ENCODE results near the gene AGAP1.

The AGAP1 gene

GRCh38 chr2:235961711-235962110 lies 467.9 kb downstream of the AGAP1 start:
- H3K4me3 ChIP-seq (ENCODE audit: insufficient read depth, low read depth, low read length): no peak overlapping the region
- 95 to 96% methylated on average over 12 of the region's 12 CpGs for WGBS, 2 experiments

GRCh38 chr2:235963853-235964577 lies 470.2 kb downstream of the AGAP1 start:
- H3K4me1 ChIP-seq (ENCODE audit: control insufficient read depth, insufficient read depth, low read length): no peaks in the 10 kb centered on the region

More at GRCh38 chr2:235961711-235962110, 467.9 kb downstream of the AGAP1 start:
- Histone ChIP-seq H3K36me3 (ENCODE audit: control insufficient read depth, insufficient read depth, low read length) (no peaks in the 10 kb centered on the region), H3K27me3 (ENCODE audit: control insufficient read depth, insufficient read depth, low read length, poor library complexity, severe bottlenecking) (no peaks in the 10 kb centered on the region), H3K4me1 (ENCODE audit: control insufficient read depth, insufficient read depth, low read length) (no peaks in the 10 kb centered on the region), H3K27ac (ENCODE audit: insufficient read depth, low read depth, low read length, poor library complexity, severe bottlenecking) (no peak overlapping the region), H3K9me3 (ENCODE audit: control insufficient read depth, low read length) (no peaks in the 10 kb centered on the region)

GRCh38 chr2:235964787-235965390 lies 471.0 kb downstream of the AGAP1 start:
- 92% methylated on average over 13 of the region's 13 CpGs for WGBS, 2 experiments
- Histone ChIP-seq H3K4me3 (ENCODE audit: insufficient read depth, low read depth, low read length) (no peak overlapping the region), H3K36me3 (ENCODE audit: control insufficient read depth, insufficient read depth, low read length) (no peaks in the 10 kb centered on the region), H3K9me3 (ENCODE audit: control insufficient read depth, low read length) (no peaks in the 10 kb centered on the region), H3K4me1 (ENCODE audit: control insufficient read depth, insufficient read depth, low read length) (no peaks in the 10 kb centered on the region), H3K27ac (ENCODE audit: insufficient read depth, low read depth, low read length, poor library complexity, severe bottlenecking) (no peak overlapping the region), H3K27me3 (ENCODE audit: control insufficient read depth, insufficient read depth, low read length, poor library complexity, severe bottlenecking) (no peaks in the 10 kb centered on the region)

More at GRCh38 chr2:235963853-235964577, 470.2 kb downstream of the AGAP1 start:
- no peaks in the 10 kb centered on the region for H3K27me3 ChIP-seq (ENCODE audit: control insufficient read depth, insufficient read depth, low read length, poor library complexity, severe bottlenecking)
- no peaks in the 10 kb centered on the region for H3K36me3 ChIP-seq (ENCODE audit: control insufficient read depth, insufficient read depth, low read length)
- H3K4me3 ChIP-seq (ENCODE audit: insufficient read depth, low read depth, low read length): no peak overlapping the region
- H3K9me3 ChIP-seq (ENCODE audit: control insufficient read depth, low read length): no peaks in the 10 kb centered on the region
- WGBS, 2 experiments: 97% methylated on average over 16 to 17 of the region's 17 CpGs
- H3K27ac ChIP-seq (ENCODE audit: insufficient read depth, low read depth, low read length, poor library complexity, severe bottlenecking): no peak overlapping the region

DNA sequence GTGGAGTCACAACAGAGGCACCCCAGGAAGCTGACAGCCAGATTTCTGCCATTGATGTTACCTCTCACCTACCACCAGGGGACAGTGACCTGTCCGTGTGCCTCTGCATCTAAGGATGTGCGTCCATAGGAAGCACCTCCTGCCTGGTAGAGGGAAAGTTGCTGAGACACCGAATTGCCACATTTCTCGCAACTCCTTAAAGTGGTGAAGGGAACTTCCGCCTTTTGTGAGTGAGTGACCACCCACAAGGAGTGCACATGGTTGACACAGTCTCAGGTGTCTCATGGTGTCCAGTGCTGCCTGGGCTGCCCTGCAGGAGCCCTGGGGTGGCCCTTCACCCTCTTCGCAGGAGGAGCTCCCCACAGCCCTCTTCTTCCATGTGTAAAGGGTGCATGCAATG lies 472.6 kb downstream of the AGAP1 start:
- Histone ChIP-seq H3K27ac (ENCODE audit: insufficient read depth, low read depth, low read length, poor library complexity, severe bottlenecking) (no peak overlapping the region), H3K4me3 (ENCODE audit: insufficient read depth, low read depth, low read length) (no peak overlapping the region), H3K36me3 (ENCODE audit: control insufficient read depth, insufficient read depth, low read length) (no peaks in the 10 kb centered on the region), H3K4me1 (ENCODE audit: control insufficient read depth, insufficient read depth, low read length) (no peaks in the 10 kb centered on the region), H3K27me3 (ENCODE audit: control insufficient read depth, insufficient read depth, low read length, poor library complexity, severe bottlenecking) (no peaks in the 10 kb centered on the region), H3K9me3 (ENCODE audit: control insufficient read depth, low read length) (no peaks in the 10 kb centered on the region)
- 80 to 84% methylated on average over 6 of the region's 6 CpGs for WGBS, 2 experiments

- Histone ChIP-seq H3K36me3 (ENCODE audit: control insufficient read depth, insufficient read depth, low read length) (no peaks in the 10 kb centered on the region), H3K9me3 (ENCODE audit: control insufficient read depth, low read length) (no peaks in the 10 kb centered on the region), H3K27ac (ENCODE audit: insufficient read depth, low read depth, low read length, poor library complexity, severe bottlenecking) (no peak overlapping the region), H3K4me1 (ENCODE audit: control insufficient read depth, insufficient read depth, low read length) (no peaks in the 10 kb centered on the region), H3K4me3 (ENCODE audit: insufficient read depth, low read depth, low read length) (no peak overlapping the region), H3K27me3 (ENCODE audit: control insufficient read depth, insufficient read depth, low read length, poor library complexity, severe bottlenecking) (no peaks in the 10 kb centered on the region)
- WGBS, 2 experiments: 94% methylated on average over 26 of the region's 26 CpGs
Observed at GRCh38 chr2:235966932-235967757, 473.3 kb downstream of the AGAP1 start.

- 94 to 97% methylated on average over 8 of the region's 8 CpGs for WGBS, 2 experiments
- Histone ChIP-seq H3K27me3 (ENCODE audit: control insufficient read depth, insufficient read depth, low read length, poor library complexity, severe bottlenecking) (no peaks in the 10 kb centered on the region), H3K9me3 (ENCODE audit: control insufficient read depth, low read length) (no peaks in the 10 kb centered on the region)
Observed at GRCh38 chr2:235968155-235968554, 474.3 kb downstream of the AGAP1 start.

DNA sequence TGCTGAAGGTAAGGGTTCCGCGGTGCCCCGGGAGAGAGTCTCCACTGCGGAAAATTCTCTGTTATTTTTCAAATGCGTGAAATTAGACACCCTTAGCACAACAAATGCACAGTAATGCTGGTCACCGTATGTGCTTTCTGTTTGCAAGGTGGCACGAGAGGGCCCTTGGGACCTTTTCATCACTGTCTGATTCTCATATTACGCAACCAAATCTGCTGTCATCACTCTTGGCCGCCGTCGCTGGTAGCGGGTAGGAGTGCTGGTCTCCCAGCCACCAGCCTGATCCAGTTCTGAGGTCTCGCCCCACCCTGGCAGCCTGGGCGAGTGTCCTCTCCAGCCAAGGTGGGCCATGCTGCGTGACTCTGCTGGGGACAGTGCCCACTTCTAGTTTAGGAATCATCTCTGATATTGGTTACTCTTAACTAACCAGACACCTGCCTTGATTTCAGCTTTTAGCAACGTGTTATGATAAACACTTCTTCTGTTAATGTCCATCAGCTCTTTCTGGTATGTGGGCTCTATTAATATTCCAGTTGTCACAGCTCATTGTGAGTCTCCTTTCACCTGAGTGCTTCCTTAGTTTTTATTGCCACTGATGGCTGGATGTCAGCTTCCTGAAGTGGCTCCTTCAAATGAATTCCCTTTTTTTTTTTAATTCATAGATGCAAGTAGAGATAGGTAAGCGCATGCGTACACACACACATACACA lies 474.9 kb downstream of the AGAP1 start:
- Histone ChIP-seq H3K9me3 (ENCODE audit: control insufficient read depth, low read length) (no peaks in the 10 kb centered on the region), H3K27ac (ENCODE audit: insufficient read depth, low read depth, low read length, poor library complexity, severe bottlenecking) (no peak overlapping the region), H3K4me1 (ENCODE audit: control insufficient read depth, insufficient read depth, low read length) (no peaks in the 10 kb centered on the region), H3K4me3 (ENCODE audit: insufficient read depth, low read depth, low read length) (no peak overlapping the region), H3K36me3 (ENCODE audit: control insufficient read depth, insufficient read depth, low read length) (no peaks in the 10 kb centered on the region), H3K27me3 (ENCODE audit: control insufficient read depth, insufficient read depth, low read length, poor library complexity, severe bottlenecking) (no peaks in the 10 kb centered on the region)
- 95 to 96% methylated on average over 16 of the region's 18 CpGs for WGBS, 2 experiments

More at GRCh38 chr2:235968155-235968554, 474.3 kb downstream of the AGAP1 start:
- Histone ChIP-seq H3K4me3 (ENCODE audit: insufficient read depth, low read depth, low read length) (no peak overlapping the region), H3K36me3 (ENCODE audit: control insufficient read depth, insufficient read depth, low read length) (no peaks in the 10 kb centered on the region), H3K27ac (ENCODE audit: insufficient read depth, low read depth, low read length, poor library complexity, severe bottlenecking) (no peak overlapping the region), H3K4me1 (ENCODE audit: control insufficient read depth, insufficient read depth, low read length) (no peaks in the 10 kb centered on the region)

DNA sequence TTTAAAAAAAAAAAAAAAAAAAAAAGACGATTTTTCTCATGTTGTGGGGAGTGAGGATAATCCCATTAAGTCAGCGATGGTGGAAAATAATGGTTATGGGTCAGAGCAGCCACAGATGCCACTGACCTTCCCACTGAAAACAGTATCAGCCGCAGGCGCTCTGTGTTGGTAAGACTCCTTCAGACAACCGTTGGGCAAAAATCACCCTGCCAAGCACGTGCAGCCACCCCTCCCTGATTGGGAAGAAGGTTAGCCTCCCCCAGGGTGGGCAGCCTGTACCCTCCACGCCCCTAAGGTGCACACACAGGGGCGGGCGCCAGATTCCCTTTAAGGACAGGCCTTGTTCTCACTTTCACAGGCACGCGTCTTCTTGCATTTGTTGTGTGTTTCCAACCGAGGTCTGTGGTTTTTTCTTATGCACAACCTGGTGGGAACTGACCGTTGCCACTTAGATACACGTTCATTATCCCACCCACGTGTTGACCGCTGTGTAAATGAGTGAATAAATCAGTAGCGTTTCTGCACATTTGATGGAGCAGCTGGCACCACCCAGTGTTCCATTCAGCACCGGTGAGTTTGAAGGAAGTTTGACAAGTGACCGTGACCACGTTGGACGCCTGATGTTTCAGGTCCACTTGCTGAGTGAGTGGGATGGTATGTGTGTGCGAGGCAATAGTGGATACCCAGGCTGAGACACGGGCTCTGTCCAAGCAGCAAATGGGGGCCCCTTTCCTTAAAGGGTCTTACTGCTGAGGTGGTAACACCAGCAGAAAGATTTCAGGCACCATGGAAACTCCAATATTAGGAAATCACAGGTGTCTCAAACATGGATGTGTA lies 476.6 kb downstream of the AGAP1 start:
- H3K4me1 ChIP-seq (ENCODE audit: control insufficient read depth, insufficient read depth, low read length): no peaks in the 10 kb centered on the region
- no peaks in the 10 kb centered on the region for H3K27me3 ChIP-seq (ENCODE audit: control insufficient read depth, insufficient read depth, low read length, poor library complexity, severe bottlenecking)
- 95 to 96% methylated on average over 23 of the region's 23 CpGs for WGBS, 2 experiments
- no peaks in the 10 kb centered on the region for H3K36me3 ChIP-seq (ENCODE audit: control insufficient read depth, insufficient read depth, low read length)
- no peak overlapping the region for H3K27ac ChIP-seq (ENCODE audit: insufficient read depth, low read depth, low read length, poor library complexity, severe bottlenecking)
- no peaks in the 10 kb centered on the region for H3K9me3 ChIP-seq (ENCODE audit: control insufficient read depth, low read length)
- H3K4me3 ChIP-seq (ENCODE audit: insufficient read depth, low read depth, low read length): no peak overlapping the region

- H3K9me3 ChIP-seq (ENCODE audit: control insufficient read depth, low read length): no peaks in the 10 kb centered on the region
- no peaks in the 10 kb centered on the region for H3K4me1 ChIP-seq (ENCODE audit: control insufficient read depth, insufficient read depth, low read length)
- H3K36me3 ChIP-seq (ENCODE audit: control insufficient read depth, insufficient read depth, low read length): no peaks in the 10 kb centered on the region
- H3K27ac ChIP-seq (ENCODE audit: insufficient read depth, low read depth, low read length, poor library complexity, severe bottlenecking): no peak overlapping the region
- H3K4me3 ChIP-seq (ENCODE audit: insufficient read depth, low read depth, low read length): no peak overlapping the region
- H3K27me3 ChIP-seq (ENCODE audit: control insufficient read depth, insufficient read depth, low read length, poor library complexity, severe bottlenecking): no peaks in the 10 kb centered on the region
- 96% methylated on average over 6 of the region's 6 CpGs for WGBS, 2 experiments
Observed at GRCh38 chr2:235976516-235976915, 482.7 kb downstream of the AGAP1 start.
